GM12873 (cell line): ENCODE measurements around the gene FN1.

ENCODE experiments used
- CTCF ChIP-seq: IDR thresholded peaks from 2 replicates; pipeline ENCODE4 v1.5.1; 2012; ENCODE audit warnings: low read depth, mild to moderate bottlenecking, moderate library complexity, low read length, control low read depth; ENCODE audit not compliant: insufficient read depth; ENCODE audit errors: missing control alignments

FN1 gene

GRCh38 chr2:215364157-215365155, 71.4 kb downstream of the FN1 start:
- no peak for TF ChIP-seq CTCF

GRCh38 chr2:215363461-215364156, 72.3 kb downstream of the FN1 start:
- TF ChIP-seq CTCF, result no peak

- TF ChIP-seq CTCF, result no peak
Observed at GRCh38 chr2:215363039-215363438, 72.8 kb downstream of the FN1 start.

GRCh38 chr2:215362562-215362904, 73.3 kb downstream of the FN1 start:
- TF ChIP-seq CTCF, result no peak

- no peak for TF ChIP-seq CTCF
Observed at GRCh38 chr2:215361876-215362561, 73.8 kb downstream of the FN1 start.

- TF ChIP-seq CTCF, result no peak
Observed at GRCh38 chr2:215361211-215361875, 74.5 kb downstream of the FN1 start.

- no peak for TF ChIP-seq CTCF
Observed at GRCh38 chr2:215360596-215360995, 75.3 kb downstream of the FN1 start.
